CD14-positive monocyte (primary cell): ENCODE measurements around the gene KLK3. TPM values are rescaled to one million over a fixed set of nuclear protein-coding genes. Genes with fewer than 3 reads are reported as not detected.

Experiments used
- DNase-seq, 3 donors: peaks; one replicate each; pipeline ENCODE4 v3.0.0-alpha.2; 2011 to 2022
- H2AFZ ChIP-seq: 2 replicates; pipeline ENCODE4 v1.6.0; 2012; ENCODE audit warnings: mild to moderate bottlenecking, low read depth, low read length, inconsistent platforms; ENCODE audit not compliant: insufficient read depth, poor library complexity, severe bottlenecking
- H3K27ac ChIP-seq, 2 donors: 1 replicate in 1 of 2; 2 replicates in 1 of 2; pipeline ENCODE4 v1.5.1; 2012 to 2013; ENCODE audit warnings: low read length in 2 of 2, control low read depth in 1 of 2, inconsistent platforms in 1 of 2, low read depth in 1 of 2, mild to moderate bottlenecking in 1 of 2
- H3K27me3 ChIP-seq, 2 donors: one replicate each; pipeline versions ENCODE4 v1.6.0 to v1.6.1; 2011 to 2013; ENCODE audit warnings: low read length in 2 of 2; ENCODE audit not compliant: control insufficient read depth in 2 of 2, insufficient read depth in 2 of 2
- H3K36me3 ChIP-seq, 2 donors: replicated peaks in 1 of 2; 1 replicate in 1 of 2; 2 replicates in 1 of 2; pipeline versions ENCODE4 v1.5.1 to v1.6.1; 2012 to 2013; ENCODE audit warnings: low read length in 2 of 2, control low read depth in 1 of 2, inconsistent platforms in 1 of 2, mild to moderate bottlenecking in 1 of 2; ENCODE audit not compliant: insufficient read depth in 2 of 2, control insufficient read depth in 1 of 2
- H3K4me1 ChIP-seq, 2 donors: 1 replicate in 1 of 2; 2 replicates in 1 of 2; pipeline versions ENCODE4 v1.5.1 to v1.6.1; 2012 to 2013; ENCODE audit warnings: low read length in 2 of 2, control low read depth in 1 of 2, inconsistent platforms in 1 of 2, mild to moderate bottlenecking in 1 of 2, moderate library complexity in 1 of 2; ENCODE audit not compliant: insufficient read depth in 2 of 2, control insufficient read depth in 1 of 2
- H3K4me2 ChIP-seq: replicated peaks from 2 replicates; pipeline ENCODE3; 2012; ENCODE audit warnings: low read length, moderate library complexity, mild to moderate bottlenecking; ENCODE audit not compliant: poor library complexity, severe bottlenecking; ENCODE audit errors: extremely low read depth
- H3K4me3 ChIP-seq, 3 experiments: fragments of 200-600 bp in 1 of 3; sonication (generic) in 1 of 3; replicated peaks in 1 of 3; 1 replicate in 2 of 3; 2 replicates in 1 of 3; pipeline ENCODE4 v1.5.1; 2011 to 2013; ENCODE audit warnings: low read length in 3 of 3, mild to moderate bottlenecking in 3 of 3, control low read depth in 2 of 3, low read depth in 2 of 3, inconsistent platforms in 1 of 3, moderate library complexity in 1 of 3
- H3K79me2 ChIP-seq: 2 replicates; pipeline ENCODE4 v1.6.0; 2012; ENCODE audit warnings: mild to moderate bottlenecking, control low read depth, inconsistent platforms, low read length, moderate library complexity; ENCODE audit not compliant: insufficient read depth
- H3K9ac ChIP-seq: 2 replicates; pipeline ENCODE4 v1.6.0; 2017; ENCODE audit warnings: low read length, mild to moderate bottlenecking; ENCODE audit not compliant: insufficient read depth, poor library complexity, severe bottlenecking
- H3K9me3 ChIP-seq, 2 donors: replicated peaks in 1 of 2; 1 replicate in 1 of 2; 2 replicates in 1 of 2; pipeline versions ENCODE4 v1.5.1 to v1.6.1; 2012 to 2013; ENCODE audit warnings: low read length in 2 of 2, control low read depth in 1 of 2; ENCODE audit not compliant: control insufficient read depth in 1 of 2, insufficient read depth in 1 of 2
- H4K20me1 ChIP-seq: 2 replicates; pipeline ENCODE4 v1.6.0; 2012; ENCODE audit warnings: mild to moderate bottlenecking, low read length, control low read depth, moderate library complexity; ENCODE audit not compliant: insufficient read depth
- H3K27ac Mint-ChIP-seq, 7 donors: one replicate each; pipeline ENCODE4 v1.8.0; 2020; ENCODE audit warnings: mild to moderate bottlenecking in 7 of 7, mixed read lengths in 7 of 7, moderate library complexity in 6 of 7, inconsistent platforms in 2 of 7
- H3K27me3 Mint-ChIP-seq, 3 donors: one replicate each; pipeline ENCODE4 v1.8.0; 2021 to 2022; ENCODE audit warnings: low read depth in 3 of 3, mild to moderate bottlenecking in 3 of 3, mixed read lengths in 3 of 3, moderate library complexity in 3 of 3, inconsistent platforms in 1 of 3
- H3K36me3 Mint-ChIP-seq, 2 donors: one replicate each; pipeline ENCODE4 v1.8.0; 2020; ENCODE audit warnings: mixed read lengths in 2 of 2, inconsistent platforms in 1 of 2, mild to moderate bottlenecking in 1 of 2
- H3K4me1 Mint-ChIP-seq: one replicate; pipeline ENCODE4 v1.8.0; 2020; ENCODE audit warnings: mild to moderate bottlenecking, mixed read lengths
- H3K4me3 Mint-ChIP-seq, 2 donors: one replicate each; pipeline ENCODE4 v1.8.0; 2020; ENCODE audit warnings: mild to moderate bottlenecking in 2 of 2, mixed read lengths in 2 of 2, moderate library complexity in 1 of 2
- H3K9me3 Mint-ChIP-seq, 7 donors: one replicate each; pipeline ENCODE4 v1.8.0; 2020 to 2022; ENCODE audit warnings: mixed read lengths in 7 of 7, mild to moderate bottlenecking in 6 of 7, moderate library complexity in 6 of 7, inconsistent platforms in 2 of 7
- WGBS: methylation state at CpG from one replicate; pipeline ENCODE4 v1.1.5; 2013; ENCODE audit warnings: missing lambda C conversion rate; ENCODE audit not compliant: insufficient coverage; 5-methylcytosine and 5-hydroxymethylcytosine counted together
- intact Hi-C, 2 donors: fragments of 100-400 bp; cut with micrococcal nuclease; formaldehyde crosslinking; loops; one replicate each; pipeline versions ENCODE4 v1.15.0 to v1.15.1; 2023
- polyA plus RNA-seq, 3 donors: library from polyadenylated mRNA; depleted of rRNA in 1 of 3; unstranded in 2 of 3; stranded (reverse) in 1 of 3; fragments of 300-500 nt in 2 of 3; fragments of >200 nt in 1 of 3; fragmentation: Illumina TruSeq in 2 of 3; gene quantifications; 1 replicate in 2 of 3; 2 replicates in 1 of 3; pipeline ENCODE4 v1.2.3, GENCODE V29; 2012 to 2021
- TF ChIP-seq, protein P1 (sequence below): fragments of 200-600 bp; IDR thresholded peaks from one replicate; pipeline ENCODE4 v1.8.0; 2022; ENCODE audit warnings: antibody characterized with exemption, mild to moderate bottlenecking

The KLK3 gene
- polyA plus RNA-seq, 3 donors = not detected

DNA sequence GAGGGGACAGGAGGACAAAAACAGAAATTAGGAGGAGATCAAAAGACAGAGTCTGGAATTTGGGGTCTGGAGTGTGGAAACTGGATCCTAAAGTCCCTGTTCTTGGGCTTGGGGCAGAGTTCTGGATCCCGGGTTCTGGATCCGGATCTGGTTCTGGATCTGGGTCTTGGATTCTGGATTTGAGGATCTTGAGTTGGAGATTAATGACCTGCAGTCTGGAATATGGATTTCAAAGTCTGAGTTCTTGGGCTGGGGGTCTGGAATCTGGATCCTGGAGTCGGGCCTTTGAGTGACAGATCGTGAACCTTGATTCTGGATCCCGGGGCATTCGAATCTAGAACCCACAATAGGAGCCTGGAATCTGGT lies 20.9 kb upstream of the KLK3 start:
- Mint-ChIP-seq H3K4me3 (peak overlapping the region in 1 of 2 donors; percentile 43), H3K27me3 (peaks cover 50 to 69% (median 54%) of the 10 kb centered on the region in 3 donors), H3K36me3 (peaks cover 0 to 2% of the 10 kb centered on the region in 2 donors), H3K27ac (no peak overlapping the region), H3K4me1 (peaks cover 13% of the 10 kb centered on the region), H3K9me3 (peaks cover 0 to 6% (median 0%) of the 10 kb centered on the region in 7 donors)
- no peak overlapping the region for H3K9ac ChIP-seq
- no peaks in the 10 kb centered on the region for H3K79me2 ChIP-seq
- H3K27me3 ChIP-seq = peaks cover 12 to 38% of the 10 kb centered on the region in 2 donors
- H3K4me3 ChIP-seq = no peak overlapping the region
- H3K36me3 ChIP-seq = no peaks in the 10 kb centered on the region
- no peaks in the 10 kb centered on the region for H3K9me3 ChIP-seq
- intact Hi-C loops = no loop called here
- H4K20me1 ChIP-seq = no peaks in the 10 kb centered on the region
- no peak overlapping the region for H2AFZ ChIP-seq
- TF ChIP-seq, protein P1, sequence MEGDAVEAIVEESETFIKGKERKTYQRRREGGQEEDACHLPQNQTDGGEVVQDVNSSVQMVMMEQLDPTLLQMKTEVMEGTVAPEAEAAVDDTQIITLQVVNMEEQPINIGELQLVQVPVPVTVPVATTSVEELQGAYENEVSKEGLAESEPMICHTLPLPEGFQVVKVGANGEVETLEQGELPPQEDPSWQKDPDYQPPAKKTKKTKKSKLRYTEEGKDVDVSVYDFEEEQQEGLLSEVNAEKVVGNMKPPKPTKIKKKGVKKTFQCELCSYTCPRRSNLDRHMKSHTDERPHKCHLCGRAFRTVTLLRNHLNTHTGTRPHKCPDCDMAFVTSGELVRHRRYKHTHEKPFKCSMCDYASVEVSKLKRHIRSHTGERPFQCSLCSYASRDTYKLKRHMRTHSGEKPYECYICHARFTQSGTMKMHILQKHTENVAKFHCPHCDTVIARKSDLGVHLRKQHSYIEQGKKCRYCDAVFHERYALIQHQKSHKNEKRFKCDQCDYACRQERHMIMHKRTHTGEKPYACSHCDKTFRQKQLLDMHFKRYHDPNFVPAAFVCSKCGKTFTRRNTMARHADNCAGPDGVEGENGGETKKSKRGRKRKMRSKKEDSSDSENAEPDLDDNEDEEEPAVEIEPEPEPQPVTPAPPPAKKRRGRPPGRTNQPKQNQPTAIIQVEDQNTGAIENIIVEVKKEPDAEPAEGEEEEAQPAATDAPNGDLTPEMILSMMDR = no peak
- H3K27ac ChIP-seq = no peak overlapping the region
- no peak for DNase-seq
- H3K4me2 ChIP-seq = no peak overlapping the region
- 96% methylated on average over 6 of the region's 6 CpGs for WGBS
- peaks cover 8 to 11% of the 10 kb centered on the region in 2 donors for H3K4me1 ChIP-seq

DNA sequence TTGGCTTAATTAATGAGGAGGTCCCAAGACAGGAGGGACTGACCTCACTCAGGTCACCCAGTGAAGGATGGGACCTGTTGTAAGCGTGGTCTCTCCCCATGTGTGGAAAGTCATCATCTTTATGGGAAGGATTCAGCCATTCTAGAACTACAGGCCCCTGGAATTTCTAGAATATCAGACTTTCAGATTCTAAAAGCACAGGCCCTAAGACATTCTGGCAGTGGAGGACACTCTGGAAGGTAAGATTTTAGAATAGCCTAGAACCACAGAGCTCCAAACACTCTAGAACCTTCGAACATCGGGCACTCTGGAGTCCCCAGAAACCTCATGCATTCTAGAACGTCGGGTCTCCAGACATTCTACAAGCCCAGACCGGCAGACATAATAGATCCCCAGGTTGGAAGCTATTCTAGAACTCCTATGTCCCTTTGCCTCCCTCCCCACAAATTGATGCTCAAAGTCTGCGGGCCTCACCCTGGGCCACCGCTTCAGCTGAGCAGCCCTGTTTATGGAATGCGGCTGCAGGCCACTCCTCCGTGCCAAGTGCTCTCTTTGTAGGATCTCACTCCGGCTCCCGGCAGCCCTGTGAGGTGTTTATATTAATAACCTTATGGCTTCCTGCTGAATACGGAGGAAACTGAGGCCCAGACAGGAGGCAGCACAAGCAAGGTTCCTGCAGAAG lies 19.5 kb upstream of the KLK3 start:
- Mint-ChIP-seq H3K4me3 (peak overlapping the region; percentile 79 to 95), H3K27ac (peak overlapping the region in 1 of 7 donors; percentile 5), H3K9me3 (peaks cover 0 to 8% (median 0%) of the 10 kb centered on the region in 7 donors), H3K27me3 (peaks cover 50 to 78% (median 55%) of the 10 kb centered on the region in 3 donors), H3K36me3 (peaks cover 0 to 2% of the 10 kb centered on the region in 2 donors), H3K4me1 (peaks cover 13% of the 10 kb centered on the region)
- Histone ChIP-seq H3K4me1 (peaks cover 8 to 11% of the 10 kb centered on the region in 2 donors), H3K9me3 (no peaks in the 10 kb centered on the region), H3K4me3 (peak overlapping the region; percentile 40 to 77 (median 50)), H3K36me3 (no peaks in the 10 kb centered on the region), H3K27ac (no peak overlapping the region), H4K20me1 (no peaks in the 10 kb centered on the region), H3K4me2 (peak overlapping the region; percentile 81), H3K27me3 (peaks cover 12 to 38% of the 10 kb centered on the region in 2 donors), H2AFZ (peak overlapping the region; percentile 84), H3K9ac (peak overlapping the region; percentile 54), H3K79me2 (no peaks in the 10 kb centered on the region)
- DNase-seq = no peak
- 27% methylated on average over 3 of the region's 13 CpGs for WGBS
- TF ChIP-seq, protein P1 = no peak
- intact Hi-C loops = no loop called here
